Measurements from ENCODE around the gene TGFBR3.

TGFBR3 gene

GRCh38 chr1:91793877-91794276, 92.1 kb downstream of the TGFBR3 start:
- Histone ChIP-seq H3K36me3 (replicated peaks; ENCODE audit: low read depth, low read length) (no peaks in the 10 kb centered on the region), H2AFZ (ENCODE audit: low read depth, low read length) (no peak overlapping the region), H3K9me3 (ENCODE audit: insufficient read depth, low read length) (no peaks in the 10 kb centered on the region), H3K4me1 (ENCODE audit: low read length) (peaks cover 4% of the 10 kb centered on the region; the same call in 1 of the 2 replicates), H3K27ac (ENCODE audit: low read length) (no peak overlapping the region), H3K79me2 (ENCODE audit: low read length) (no peaks in the 10 kb centered on the region), H4K20me1 (ENCODE audit: insufficient read depth, low read length) (no peaks in the 10 kb centered on the region), H3K9ac (ENCODE audit: low read length) (no peak overlapping the region), H3K27me3 (ENCODE audit: low read depth, low read length) (no peaks in the 10 kb centered on the region), H3K4me2 (ENCODE audit: low read length) (no peak overlapping the region), H3K4me3 (ENCODE audit: low read length) (no peak overlapping the region)
- TF ChIP-seq, protein P1, sequence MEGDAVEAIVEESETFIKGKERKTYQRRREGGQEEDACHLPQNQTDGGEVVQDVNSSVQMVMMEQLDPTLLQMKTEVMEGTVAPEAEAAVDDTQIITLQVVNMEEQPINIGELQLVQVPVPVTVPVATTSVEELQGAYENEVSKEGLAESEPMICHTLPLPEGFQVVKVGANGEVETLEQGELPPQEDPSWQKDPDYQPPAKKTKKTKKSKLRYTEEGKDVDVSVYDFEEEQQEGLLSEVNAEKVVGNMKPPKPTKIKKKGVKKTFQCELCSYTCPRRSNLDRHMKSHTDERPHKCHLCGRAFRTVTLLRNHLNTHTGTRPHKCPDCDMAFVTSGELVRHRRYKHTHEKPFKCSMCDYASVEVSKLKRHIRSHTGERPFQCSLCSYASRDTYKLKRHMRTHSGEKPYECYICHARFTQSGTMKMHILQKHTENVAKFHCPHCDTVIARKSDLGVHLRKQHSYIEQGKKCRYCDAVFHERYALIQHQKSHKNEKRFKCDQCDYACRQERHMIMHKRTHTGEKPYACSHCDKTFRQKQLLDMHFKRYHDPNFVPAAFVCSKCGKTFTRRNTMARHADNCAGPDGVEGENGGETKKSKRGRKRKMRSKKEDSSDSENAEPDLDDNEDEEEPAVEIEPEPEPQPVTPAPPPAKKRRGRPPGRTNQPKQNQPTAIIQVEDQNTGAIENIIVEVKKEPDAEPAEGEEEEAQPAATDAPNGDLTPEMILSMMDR (IDR thresholded peaks at IDR 0.05; ENCODE audit: low read depth, low read length) = no peak
- no peak for TF ChIP-seq EZH2phosphoT487 (IDR thresholded peaks at IDR 0.05; ENCODE audit: low read depth)

DNA sequence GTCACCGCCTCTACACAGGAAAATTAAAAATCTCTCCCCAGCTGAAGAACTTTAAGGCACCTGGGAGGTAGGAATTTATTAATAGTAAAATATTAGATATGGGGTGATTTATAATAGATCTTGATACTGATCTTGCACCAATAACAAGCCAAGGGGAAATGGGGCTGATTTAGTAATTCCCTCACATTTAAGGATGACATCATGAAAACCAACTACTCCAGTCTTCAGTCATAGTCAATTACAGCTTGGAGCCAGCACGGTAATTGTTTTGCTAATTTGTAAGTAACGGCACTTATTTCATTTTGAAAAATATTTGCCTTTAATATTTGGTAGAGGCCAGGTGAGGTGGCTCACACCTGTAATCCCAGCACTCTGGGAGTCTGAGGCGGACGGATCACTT, 92.8 kb downstream of the TGFBR3 start:
- TF ChIP-seq, protein P1 (IDR thresholded peaks at IDR 0.05; ENCODE audit: low read depth, low read length) = no peak
- no peak for TF ChIP-seq EZH2phosphoT487 (IDR thresholded peaks at IDR 0.05; ENCODE audit: low read depth)
- Histone ChIP-seq H4K20me1 (ENCODE audit: insufficient read depth, low read length) (no peaks in the 10 kb centered on the region), H3K4me3 (ENCODE audit: low read length) (no peak overlapping the region), H3K27me3 (ENCODE audit: low read depth, low read length) (no peaks in the 10 kb centered on the region), H3K36me3 (replicated peaks; ENCODE audit: low read depth, low read length) (no peaks in the 10 kb centered on the region), H3K4me1 (ENCODE audit: low read length) (peaks cover 4% of the 10 kb centered on the region; the same call in 1 of the 2 replicates), H3K9me3 (ENCODE audit: insufficient read depth, low read length) (no peaks in the 10 kb centered on the region), H3K79me2 (ENCODE audit: low read length) (no peaks in the 10 kb centered on the region), H2AFZ (ENCODE audit: low read depth, low read length) (no peak overlapping the region), H3K27ac (ENCODE audit: low read length) (no peak overlapping the region), H3K4me2 (ENCODE audit: low read length) (no peak overlapping the region), H3K9ac (ENCODE audit: low read length) (no peak overlapping the region)

DNA sequence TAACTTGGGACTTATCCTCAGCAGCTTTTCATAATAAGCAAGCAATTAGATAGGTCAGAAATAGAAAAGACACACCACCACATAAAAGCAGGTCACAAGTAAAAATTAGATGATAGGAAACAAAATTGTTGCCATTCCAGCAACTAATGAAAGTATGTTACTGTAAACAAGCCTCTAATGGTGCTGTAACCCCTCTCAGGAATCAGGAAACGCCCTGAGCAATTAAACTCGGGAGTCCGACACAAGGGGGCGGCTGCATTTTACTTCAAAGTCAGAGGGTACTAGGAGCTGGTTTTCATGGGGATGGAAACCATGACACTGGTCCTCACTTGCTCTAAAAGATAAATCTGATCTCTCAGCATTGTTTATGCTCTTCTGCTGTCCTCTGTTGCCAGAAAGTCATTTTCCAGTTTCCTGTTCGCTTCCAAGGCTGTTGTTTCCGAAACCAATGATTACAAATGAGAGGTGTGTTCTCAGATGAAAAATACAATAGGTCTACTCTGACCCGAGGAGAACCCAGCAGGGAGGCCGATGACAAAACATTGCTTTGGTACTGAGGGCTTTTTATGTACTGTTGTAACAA, 93.4 kb downstream of the TGFBR3 start:
- H3K4me1 ChIP-seq (ENCODE audit: low read length) = peaks cover 4% of the 10 kb centered on the region; the same call in 1 of the 2 replicates
- no peaks in the 10 kb centered on the region for H4K20me1 ChIP-seq (ENCODE audit: insufficient read depth, low read length)
- H2AFZ ChIP-seq (ENCODE audit: low read depth, low read length) = no peak overlapping the region
- no peaks in the 10 kb centered on the region for H3K27me3 ChIP-seq (ENCODE audit: low read depth, low read length)
- no peaks in the 10 kb centered on the region for H3K36me3 ChIP-seq (replicated peaks; ENCODE audit: low read depth, low read length)
- no peaks in the 10 kb centered on the region for H3K79me2 ChIP-seq (ENCODE audit: low read length)
- no peaks in the 10 kb centered on the region for H3K9me3 ChIP-seq (ENCODE audit: insufficient read depth, low read length)
- no peak overlapping the region for H3K27ac ChIP-seq (ENCODE audit: low read length)
- TF ChIP-seq, protein P1 (IDR thresholded peaks at IDR 0.05; ENCODE audit: low read depth, low read length) = no peak
- no peak for TF ChIP-seq EZH2phosphoT487 (IDR thresholded peaks at IDR 0.05; ENCODE audit: low read depth)
- no peak overlapping the region for H3K4me2 ChIP-seq (ENCODE audit: low read length)
- H3K4me3 ChIP-seq (ENCODE audit: low read length) = no peak overlapping the region
- no peak overlapping the region for H3K9ac ChIP-seq (ENCODE audit: low read length)

- Histone ChIP-seq H3K27ac (ENCODE audit: low read length) (no peak overlapping the region), H3K4me2 (ENCODE audit: low read length) (no peak overlapping the region)
Observed at GRCh38 chr1:91791691-91792488, 94.1 kb downstream of the TGFBR3 start.

More at GRCh38 chr1:91791691-91792488, 94.1 kb downstream of the TGFBR3 start:
- Histone ChIP-seq H3K4me3 (ENCODE audit: low read length) (no peak overlapping the region), H3K36me3 (replicated peaks; ENCODE audit: low read depth, low read length) (no peaks in the 10 kb centered on the region), H3K9ac (ENCODE audit: low read length) (no peak overlapping the region), H3K27me3 (ENCODE audit: low read depth, low read length) (no peaks in the 10 kb centered on the region), H3K9me3 (ENCODE audit: insufficient read depth, low read length) (no peaks in the 10 kb centered on the region), H2AFZ (ENCODE audit: low read depth, low read length) (no peak overlapping the region), H3K79me2 (ENCODE audit: low read length) (no peaks in the 10 kb centered on the region), H3K4me1 (ENCODE audit: low read length) (peaks cover 4% of the 10 kb centered on the region; the same call in 1 of the 2 replicates), H4K20me1 (ENCODE audit: insufficient read depth, low read length) (no peaks in the 10 kb centered on the region)
- TF ChIP-seq, protein P1 (IDR thresholded peaks at IDR 0.05; ENCODE audit: low read depth, low read length) = no peak
- no peak for TF ChIP-seq EZH2phosphoT487 (IDR thresholded peaks at IDR 0.05; ENCODE audit: low read depth)

All from OCI-LY3 (cell line).